TTC549 (cell line): ENCODE data around the gene CDH3.

Experiments
- FAIRE-seq: peaks from 2 replicates; lab custom pipeline; 2012; peaks lifted over from hg19 to GRCh38; lab: Jason Lieb, UNC

The CDH3 gene

DNA sequence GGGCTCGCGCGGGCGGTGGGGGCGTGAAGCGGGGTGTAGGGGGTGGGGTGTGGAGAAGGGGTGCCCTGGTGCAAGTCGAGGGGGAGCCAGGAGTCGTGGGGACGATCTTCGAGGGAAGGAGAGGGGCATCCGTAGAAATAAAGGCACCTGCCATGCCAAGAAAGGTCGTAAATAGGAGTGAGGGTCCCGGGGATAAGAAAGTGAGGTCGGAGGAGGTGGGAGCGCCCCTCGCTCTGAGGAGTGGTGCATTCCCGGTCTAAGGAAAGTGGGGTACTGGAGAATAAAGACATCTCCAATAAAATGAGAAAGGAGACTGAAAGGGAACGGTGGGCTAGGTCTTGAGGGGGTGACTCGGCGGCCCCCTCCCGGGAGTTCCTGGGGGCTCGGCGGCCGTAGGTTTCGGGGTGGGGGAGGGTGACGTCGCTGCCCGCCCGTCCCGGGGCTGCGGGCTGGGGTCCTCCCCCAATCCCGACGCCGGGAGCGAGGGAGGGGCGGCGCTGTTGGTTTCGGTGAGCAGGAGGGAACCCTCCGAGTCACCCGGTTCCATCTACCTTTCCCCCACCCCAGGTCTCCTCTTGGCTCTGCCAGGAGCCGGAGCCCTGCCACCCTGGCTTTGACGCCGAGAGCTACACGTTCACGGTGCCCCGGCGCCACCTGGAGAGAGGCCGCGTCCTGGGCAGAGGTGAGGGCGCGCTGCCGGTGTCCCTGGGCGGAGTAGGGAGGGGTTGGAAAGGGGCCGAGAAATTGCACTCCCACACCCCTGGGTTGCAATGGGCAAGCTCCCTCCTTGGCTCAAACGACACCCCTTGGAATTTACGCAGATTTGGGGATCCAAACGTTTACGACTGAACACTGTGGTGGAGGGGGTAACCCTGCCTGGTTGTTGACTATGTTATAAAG is 92.9 kb downstream of the CDH3 start:
- no peak for FAIRE-seq

DNA sequence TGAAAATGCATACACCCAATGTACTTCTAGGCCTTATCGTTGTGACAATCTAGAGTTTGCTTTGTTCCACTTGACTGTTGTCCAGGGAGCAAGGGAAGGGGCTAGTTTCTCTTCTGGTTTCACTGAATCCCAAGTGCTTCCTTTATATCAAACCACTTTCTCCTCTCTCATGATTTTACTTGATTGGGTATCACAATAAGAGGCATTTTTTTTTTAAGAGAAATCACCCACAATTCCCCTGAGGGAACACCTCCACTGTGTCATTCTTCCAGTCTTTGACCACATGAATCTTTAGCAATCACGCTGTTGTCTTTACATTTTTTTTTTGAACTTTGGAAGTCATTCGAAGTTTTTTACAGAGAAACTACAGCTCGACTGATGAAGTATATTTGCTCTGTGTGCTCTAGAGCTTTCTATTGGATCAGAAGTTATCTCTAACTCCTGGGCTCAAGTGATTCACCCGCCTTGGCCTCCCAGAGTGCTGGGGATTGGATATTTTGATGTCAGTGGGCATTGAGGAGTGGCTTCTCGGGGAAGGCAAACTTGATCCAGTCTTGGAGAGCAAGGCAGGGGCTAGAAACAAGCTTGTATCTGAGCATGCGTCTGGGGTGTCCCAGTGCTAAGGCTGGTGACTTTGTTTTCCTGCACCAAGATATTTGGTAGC is 95.0 kb downstream of the CDH3 start:
- no peak for FAIRE-seq

DNA sequence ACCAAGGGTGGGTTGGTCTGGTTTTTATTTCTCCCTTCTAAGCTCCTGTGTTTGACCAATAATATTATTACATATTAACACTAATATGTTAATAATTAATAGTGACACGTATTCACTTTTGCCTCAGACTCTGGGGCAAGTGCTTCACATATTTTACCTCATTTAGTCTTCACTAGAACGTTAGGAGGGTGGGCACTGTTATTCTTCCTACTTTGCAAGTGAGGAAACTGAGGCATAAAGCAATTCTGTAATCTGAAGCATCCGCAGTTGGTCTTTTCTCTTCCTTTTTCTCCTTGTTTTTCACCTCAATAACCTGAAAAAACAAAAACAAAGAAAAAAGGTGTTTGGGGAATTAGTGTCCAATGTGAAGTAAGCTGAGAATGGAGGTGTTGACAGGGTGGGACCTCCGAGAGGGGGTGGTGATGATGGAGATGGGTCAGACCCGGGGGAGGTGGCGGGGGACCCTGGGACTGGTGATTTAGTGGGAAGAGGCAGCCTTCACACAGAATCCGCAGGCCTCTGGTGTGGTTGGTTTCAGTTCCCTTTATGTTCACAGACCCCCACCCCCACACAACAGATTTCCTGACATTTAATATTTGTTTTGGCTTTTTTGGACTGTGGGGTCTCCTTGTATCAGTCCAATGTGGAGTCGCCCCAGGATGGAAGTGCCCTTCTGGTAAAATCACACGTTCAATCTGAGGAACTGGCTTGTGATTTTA is 95.7 kb downstream of the CDH3 start:
- no peak for FAIRE-seq

DNA sequence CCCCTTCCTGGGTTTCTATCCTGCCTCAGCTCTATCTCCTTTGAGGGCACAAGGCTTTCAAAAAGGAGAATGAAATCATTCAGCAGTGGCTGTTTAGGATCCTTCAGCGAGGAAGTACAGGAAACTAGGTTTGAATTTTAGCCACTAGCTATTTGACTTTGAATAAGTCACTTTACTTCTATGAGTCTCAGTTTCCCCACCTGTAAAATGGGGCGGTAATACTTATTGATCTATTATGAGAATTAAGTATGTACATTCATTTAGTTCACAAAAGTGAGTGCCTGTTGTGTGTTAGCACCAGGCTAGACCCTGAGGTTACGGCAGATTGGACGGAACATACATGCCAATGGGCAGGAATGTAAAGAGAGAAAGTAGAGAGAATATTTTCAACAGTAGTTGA is 98.6 kb downstream of the CDH3 start:
- FAIRE-seq, result no peak

DNA sequence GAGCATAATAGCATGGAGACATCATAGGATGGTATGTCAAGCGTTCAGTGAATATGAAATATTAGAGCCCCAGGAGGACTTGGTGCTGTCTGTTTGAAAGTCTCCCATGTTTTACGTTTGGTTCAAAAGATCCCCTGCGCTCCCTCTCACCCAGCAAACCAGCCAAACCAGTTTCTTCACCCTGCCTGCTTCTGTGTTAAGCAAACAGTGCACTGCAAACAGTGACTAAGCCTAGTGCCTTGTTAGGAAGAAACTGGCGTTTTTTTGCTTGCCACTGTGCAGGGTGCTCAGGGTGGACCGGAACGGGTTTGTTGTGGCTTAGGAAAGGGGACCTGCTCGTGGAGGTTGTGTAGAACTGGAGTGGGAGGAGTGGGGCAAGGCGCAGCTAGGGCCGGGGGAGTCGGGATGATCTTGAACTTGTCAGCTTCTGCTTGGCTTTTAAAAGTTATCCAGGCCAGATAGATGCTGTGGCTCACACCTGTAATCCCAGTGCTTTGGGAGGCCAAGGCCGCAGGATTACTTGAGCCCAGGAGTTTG is 99.7 kb downstream of the CDH3 start:
- no peak for FAIRE-seq

DNA sequence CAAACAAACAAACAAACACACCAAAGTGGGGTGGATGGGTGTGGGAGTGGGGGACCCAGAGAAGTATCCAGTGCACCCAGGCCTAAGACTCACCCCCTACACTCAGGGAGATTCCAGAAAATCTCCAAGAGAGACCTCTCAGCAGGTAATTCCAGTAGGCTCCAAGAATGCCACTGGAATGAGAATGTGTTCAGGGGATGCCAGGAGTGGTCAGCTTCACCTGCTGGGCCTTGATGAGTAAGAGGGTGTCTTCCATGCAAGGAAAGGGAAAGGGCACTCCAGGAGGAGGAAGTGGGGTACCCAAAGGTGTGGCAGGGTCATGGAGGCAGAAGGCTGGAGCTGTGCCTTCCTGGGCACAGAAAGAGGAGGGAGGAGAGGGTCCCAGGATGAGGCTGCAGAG is 101.8 kb downstream of the CDH3 start:
- no peak for FAIRE-seq

DNA sequence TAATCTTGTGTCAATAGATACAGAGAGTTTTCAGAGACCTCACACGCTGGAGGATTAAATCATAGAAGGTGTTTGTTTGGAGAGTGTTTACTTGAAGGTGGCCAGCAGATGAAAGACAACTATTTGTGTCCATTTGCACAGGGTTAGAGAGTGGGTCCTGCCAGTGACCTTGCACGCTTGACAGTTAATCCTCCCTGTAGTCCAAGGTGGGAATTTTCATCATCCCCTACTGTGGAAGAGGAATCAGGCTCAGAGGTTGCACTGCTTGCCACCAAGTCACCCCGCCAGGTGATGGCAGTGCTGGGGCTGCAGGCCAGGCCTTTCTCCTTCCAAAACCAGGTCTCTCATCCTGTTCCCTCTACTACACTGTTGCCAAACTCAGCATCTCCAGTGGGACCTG is 104.3 kb downstream of the CDH3 start:
- no peak for FAIRE-seq
